HCT116 (cell line): ENCODE measurements around the gene TCEA2.

ENCODE experiments used
- POLR2AphosphoS5 ChIP-seq: IDR thresholded peaks from 2 replicates; pipeline ENCODE4 v1.6.1; 2011; ENCODE audit warnings: mild to moderate bottlenecking, low read depth, low read length, moderate library complexity
- ZBTB33 ChIP-seq: IDR thresholded peaks from 2 replicates; pipeline ENCODE4 v1.6.1; 2011; ENCODE audit warnings: mild to moderate bottlenecking, low read length, moderate library complexity; ENCODE audit not compliant: insufficient replicate concordance; ENCODE audit errors: extremely low read depth
- TF ChIP-seq, protein P1 (sequence below), 3 experiments: fragments of 200-600 bp in 1 of 3; sonication (generic) in 1 of 3; IDR thresholded peaks in 2 of 3; conservative IDR thresholded peaks in 1 of 3; 2 replicates each; pipeline ENCODE4 v1.5.1; 2012 to 2017; ENCODE audit warnings: low read depth in 2 of 3, low read length in 2 of 3, antibody characterized with exemption in 1 of 3, borderline replicate concordance in 1 of 3, control low read depth in 1 of 3, mild to moderate bottlenecking in 1 of 3, mixed read lengths in 1 of 3, mixed run types in 1 of 3, moderate library complexity in 1 of 3; ENCODE audit not compliant: insufficient read depth in 1 of 3

DNA sequence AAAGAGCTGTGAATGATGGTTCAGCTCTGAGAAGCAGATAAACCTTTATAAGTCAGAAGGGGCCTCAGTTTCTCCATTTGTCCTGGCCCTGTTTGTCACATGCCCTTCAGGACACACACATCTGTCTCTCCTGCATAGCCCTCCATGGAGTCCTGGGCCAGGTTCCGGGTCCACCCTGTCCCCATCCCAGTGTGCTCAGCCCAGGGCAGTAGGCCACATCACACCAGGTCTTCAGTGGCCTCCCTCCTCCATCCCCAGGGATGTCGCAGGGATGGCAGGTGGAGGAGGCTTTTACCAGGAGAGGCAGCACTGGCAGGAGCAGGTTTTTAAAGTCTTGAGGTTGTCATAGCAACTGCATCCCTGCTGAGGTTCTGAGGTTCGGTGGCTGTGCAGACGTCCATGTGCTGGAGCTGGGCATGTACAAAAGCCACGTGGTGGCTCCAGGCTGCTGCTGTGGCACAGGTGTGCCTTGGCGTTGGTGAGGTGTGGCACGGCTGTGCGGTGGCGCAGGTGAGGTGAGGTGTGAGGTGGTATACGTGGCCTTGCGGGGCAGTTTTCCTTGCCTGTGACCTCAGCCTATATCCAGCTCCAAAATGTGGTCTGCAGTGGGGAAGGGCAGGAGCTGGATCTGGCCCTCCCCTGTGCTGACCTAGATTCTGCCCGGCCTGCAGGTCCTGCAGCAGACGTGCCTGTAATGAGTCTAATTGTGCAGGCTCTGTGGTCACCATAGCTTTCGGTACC, 52.3 kb downstream of the TCEA2 start:
- TF ChIP-seq, protein P1, sequence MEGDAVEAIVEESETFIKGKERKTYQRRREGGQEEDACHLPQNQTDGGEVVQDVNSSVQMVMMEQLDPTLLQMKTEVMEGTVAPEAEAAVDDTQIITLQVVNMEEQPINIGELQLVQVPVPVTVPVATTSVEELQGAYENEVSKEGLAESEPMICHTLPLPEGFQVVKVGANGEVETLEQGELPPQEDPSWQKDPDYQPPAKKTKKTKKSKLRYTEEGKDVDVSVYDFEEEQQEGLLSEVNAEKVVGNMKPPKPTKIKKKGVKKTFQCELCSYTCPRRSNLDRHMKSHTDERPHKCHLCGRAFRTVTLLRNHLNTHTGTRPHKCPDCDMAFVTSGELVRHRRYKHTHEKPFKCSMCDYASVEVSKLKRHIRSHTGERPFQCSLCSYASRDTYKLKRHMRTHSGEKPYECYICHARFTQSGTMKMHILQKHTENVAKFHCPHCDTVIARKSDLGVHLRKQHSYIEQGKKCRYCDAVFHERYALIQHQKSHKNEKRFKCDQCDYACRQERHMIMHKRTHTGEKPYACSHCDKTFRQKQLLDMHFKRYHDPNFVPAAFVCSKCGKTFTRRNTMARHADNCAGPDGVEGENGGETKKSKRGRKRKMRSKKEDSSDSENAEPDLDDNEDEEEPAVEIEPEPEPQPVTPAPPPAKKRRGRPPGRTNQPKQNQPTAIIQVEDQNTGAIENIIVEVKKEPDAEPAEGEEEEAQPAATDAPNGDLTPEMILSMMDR (IDR thresholded peaks at IDR 0.05 in 2 of 3, conservative IDR thresholded peaks at IDR 0.05 in 1 of 3; ENCODE audit: borderline replicate concordance in 1 of 3, insufficient read depth in 1 of 3, low read depth in 2 of 3, low read length in 2 of 3): no peak
- TF ChIP-seq POLR2AphosphoS5 (no peak), ZBTB33 (no peak)
